ENCODE results near the gene KCNN1.
"Not testable (repeated sequence)": the region's sequence is repeated elsewhere in the genome, so short reads cannot be mapped to it uniquely, and the experiment has no call there.

Gene KCNN1

DNA sequence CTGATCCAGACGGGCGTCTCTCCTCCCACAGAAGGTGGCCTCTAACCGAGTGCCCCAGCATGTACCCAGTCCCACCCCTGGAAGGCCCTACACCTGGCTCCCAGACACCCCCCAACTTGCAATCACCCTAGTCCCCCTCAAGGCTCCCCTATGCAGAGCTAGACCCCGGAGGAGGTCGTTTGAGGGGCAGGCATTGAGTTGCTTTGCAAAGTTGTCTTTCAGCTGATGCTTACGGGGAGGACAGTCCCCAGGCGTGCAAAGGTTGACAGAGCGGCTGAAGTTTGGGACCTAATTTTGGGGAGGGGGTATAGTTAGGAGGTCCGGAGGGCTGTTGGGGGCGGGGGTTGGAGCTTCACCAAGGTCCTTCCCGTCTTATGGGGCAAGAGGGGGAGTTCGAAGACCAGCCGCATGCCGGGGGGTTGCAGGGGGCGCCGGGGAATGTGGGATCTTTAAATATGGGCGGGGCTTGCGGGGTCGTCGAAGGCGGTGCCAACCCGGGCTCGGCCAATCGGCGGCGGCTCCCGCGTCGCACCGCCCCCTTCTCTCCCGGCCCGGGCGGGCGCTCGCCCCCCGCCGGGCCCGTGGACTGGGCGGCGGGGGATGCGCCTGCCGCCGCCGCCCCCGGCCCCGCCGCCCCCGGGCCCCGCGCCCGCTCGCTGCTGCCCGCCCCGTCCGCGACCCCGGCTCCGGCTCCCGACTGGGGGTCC lies at the start of gene KCNN1:
TSS of gene KCNN1 (plus strand) at position 558 of the 707 bp plus-strand sequence. CDS start 6,782 bp downstream, outside the sequence.
- DNase-seq, result no peak

- not testable (repeated sequence) for DNase-seq
These were observed 48.8 kb upstream of the KCNN1 start for GRCh38 chr19:17918151-17918550.

GRCh38 chr19:17919122-17919521 lies 47.8 kb upstream of the KCNN1 start:
- not testable (repeated sequence) for DNase-seq

DNA sequence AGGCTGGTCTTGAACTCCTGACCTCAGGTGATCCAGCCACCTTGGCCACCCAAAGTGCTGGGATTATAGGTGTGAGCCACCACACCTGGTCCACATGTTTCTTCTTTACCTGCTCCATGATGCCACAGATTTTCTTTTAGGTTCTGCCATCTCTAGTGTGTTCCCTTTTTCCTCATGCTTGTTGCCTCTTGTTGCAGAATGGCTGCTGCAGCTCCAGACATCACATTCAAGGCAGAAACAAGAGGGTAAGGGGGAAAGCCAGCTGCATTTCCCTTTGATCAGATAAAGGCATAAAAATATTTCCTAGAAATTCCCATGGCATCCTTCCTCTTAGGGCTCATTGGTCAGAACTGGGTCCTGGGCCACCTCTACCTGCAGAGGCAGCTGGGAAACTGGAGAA lies 46.4 kb upstream of the KCNN1 start:
- DNase-seq, result no peak

DNA sequence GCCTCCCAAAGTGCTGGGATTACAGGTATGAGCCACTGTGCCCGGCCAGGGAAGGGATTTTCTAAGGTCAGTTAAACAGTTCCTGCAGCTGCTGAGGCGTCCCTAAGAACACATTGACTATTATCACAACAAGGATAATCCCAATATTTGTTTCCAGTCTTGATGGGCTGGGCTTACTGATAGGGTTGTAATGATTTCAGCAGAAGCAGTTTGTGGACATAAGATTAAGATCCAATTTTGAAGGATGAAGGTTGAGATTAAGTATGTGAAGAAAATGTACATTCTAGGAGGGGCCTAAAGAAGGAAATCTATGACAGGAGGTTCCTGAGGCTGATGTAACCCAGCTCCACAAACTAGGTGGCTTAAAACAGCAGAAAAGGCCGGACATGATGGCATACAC lies 44.8 kb upstream of the KCNN1 start:
- no peak for DNase-seq

- no peak for DNase-seq
These were observed 40.9 kb upstream of the KCNN1 start for GRCh38 chr19:17926044-17926443.

DNA sequence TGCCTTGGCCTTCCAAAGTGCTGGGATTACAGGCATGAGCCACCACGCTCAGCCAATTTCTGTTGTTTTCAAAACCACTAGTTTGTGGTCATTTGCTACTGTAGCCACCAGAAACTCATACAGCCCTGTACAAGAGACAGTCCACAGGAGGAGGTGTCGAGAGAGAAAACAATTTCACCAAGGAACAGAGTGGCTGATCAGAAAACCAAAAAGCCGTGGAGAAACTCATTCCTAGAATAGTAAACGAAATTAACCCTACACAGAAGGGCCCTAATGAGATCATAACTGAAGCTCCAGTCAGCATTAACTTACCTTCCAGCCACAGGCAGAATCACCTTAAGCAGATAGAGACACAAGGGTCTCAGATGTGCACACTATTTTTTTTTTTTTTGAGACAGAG lies 37.9 kb upstream of the KCNN1 start:
- DNase-seq, result no peak

GRCh38 chr19:17931532-17932191 lies 35.2 kb upstream of the KCNN1 start:
- DNase-seq, result peak; percentile 79 to 88

DNA sequence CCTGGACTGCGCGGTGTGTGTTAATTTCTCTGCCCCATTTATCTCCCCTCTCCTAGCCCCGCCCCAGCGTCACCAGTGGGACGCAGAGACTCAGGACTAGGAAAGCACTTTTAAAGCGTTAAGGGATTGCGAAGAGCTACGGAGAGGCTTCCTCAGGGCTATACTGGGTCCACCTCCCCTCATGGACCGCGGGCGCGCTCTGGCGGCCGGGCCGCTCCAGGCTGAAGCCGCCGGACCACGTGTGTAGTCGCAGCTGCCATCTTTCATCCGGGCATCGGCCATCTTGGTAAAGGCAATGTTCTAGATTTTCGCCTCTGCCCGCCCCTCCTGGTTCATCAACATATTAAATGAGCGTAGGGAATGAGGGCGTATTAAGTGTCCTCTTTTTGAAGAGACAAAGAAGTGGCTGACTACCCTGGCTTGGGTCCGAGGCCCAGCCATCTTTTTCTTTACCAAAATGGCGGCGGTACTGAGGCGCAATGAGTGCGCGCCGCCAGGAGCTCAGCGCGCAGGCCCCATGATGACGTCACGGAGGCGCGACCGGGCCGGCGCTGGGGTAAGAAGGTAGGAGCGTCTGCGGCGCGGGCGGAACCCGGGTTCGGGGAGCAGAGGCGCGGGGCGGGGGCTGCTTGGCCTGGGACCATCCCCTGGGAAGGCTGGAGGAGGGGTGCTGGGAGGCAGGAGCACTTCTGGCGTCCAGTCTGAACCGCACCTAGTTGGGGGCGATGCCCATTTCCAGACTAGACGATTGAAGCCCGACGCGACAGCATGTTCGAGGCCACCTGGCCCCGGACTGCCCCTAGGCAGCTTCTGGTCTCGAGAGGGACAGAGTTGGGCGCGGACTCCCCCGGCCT lies 34.2 kb upstream of the KCNN1 start, which contains the start of gene CCDC124:
TSS of gene CCDC124 (plus strand) at position 531 of the 854 bp plus-strand sequence. CDS start 3,406 bp downstream, outside the sequence.
- peak; percentile 91 to 95 for DNase-seq

GRCh38 chr19:17933414-17934129 lies 33.3 kb upstream of the KCNN1 start:
- no peak for DNase-seq

DNA sequence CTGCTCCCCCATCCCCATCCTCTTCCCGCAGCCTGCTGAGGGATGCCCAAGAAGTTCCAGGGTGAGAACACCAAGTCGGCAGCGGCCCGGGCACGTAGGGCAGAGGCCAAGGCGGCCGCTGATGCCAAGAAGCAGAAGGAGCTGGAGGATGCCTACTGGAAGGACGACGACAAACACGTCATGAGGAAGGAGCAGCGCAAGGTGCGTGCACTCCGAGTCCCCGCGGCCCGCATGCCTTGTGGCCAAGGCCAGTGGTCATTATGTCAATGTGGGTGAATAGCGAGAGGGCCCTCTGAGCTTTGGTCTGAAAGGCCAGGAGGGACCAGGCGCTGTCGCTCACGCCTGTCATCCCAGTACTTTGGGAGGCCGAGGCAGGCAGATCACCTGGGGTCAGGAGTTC lies 30.5 kb upstream of the KCNN1 start:
- no peak for DNase-seq

- DNase-seq, result no peak
These were observed 29.5 kb upstream of the KCNN1 start for GRCh38 chr19:17937371-17937900.

GRCh38 chr19:17938092-17938845 lies 28.6 kb upstream of the KCNN1 start:
- DNase-seq, result peak; percentile 44 to 85

GRCh38 chr19:17942181-17942580 lies 24.7 kb upstream of the KCNN1 start:
- DNase-seq, result no peak

GRCh38 chr19:17942582-17943273 lies 24.2 kb upstream of the KCNN1 start:
- DNase-seq, result no peak

- no peak for DNase-seq
These were observed 23.4 kb upstream of the KCNN1 start for GRCh38 chr19:17943274-17944221.

GRCh38 chr19:17944301-17944700 lies 22.6 kb upstream of the KCNN1 start:
- DNase-seq, result no peak

- no peak for DNase-seq
These were observed 19.7 kb upstream of the KCNN1 start for GRCh38 chr19:17946965-17947784.
